KMS-11 (cell line): Measurements from ENCODE around the gene VSTM4.

Experiments used
- H2AFZ ChIP-seq: fragments of 200-600 bp; sonication (generic); 2 replicates; pipeline ENCODE4 v1.6.1; 2016; ENCODE audit warnings: antibody characterized with exemption, mixed run types, low read depth
- H3K27ac ChIP-seq: fragments of 200-600 bp; sonication (generic); 2 replicates; pipeline ENCODE4 v1.6.1; 2016; ENCODE audit warnings: mild to moderate bottlenecking, mixed run types
- H3K27me3 ChIP-seq: fragments of 200-600 bp; sonication (generic); 2 replicates; pipeline ENCODE4 v1.6.1; 2017; ENCODE audit warnings: mild to moderate bottlenecking, low read depth, mixed run types, moderate library complexity; ENCODE audit not compliant: insufficient read depth
- H3K36me3 ChIP-seq: fragments of 200-600 bp; sonication (generic); 2 replicates; pipeline ENCODE4 v1.6.1; 2017; ENCODE audit warnings: mild to moderate bottlenecking, mixed run types; ENCODE audit not compliant: insufficient read depth
- H3K4me1 ChIP-seq: fragments of 200-600 bp; sonication (generic); 2 replicates; pipeline ENCODE4 v1.6.1; 2016; ENCODE audit warnings: mild to moderate bottlenecking, low read depth, mixed run types; ENCODE audit not compliant: poor library complexity, severe bottlenecking
- H3K4me2 ChIP-seq: fragments of 200-600 bp; sonication (generic); 2 replicates; pipeline ENCODE4 v1.7.0; 2016; ENCODE audit warnings: mild to moderate bottlenecking, mixed run types
- H3K4me3 ChIP-seq: fragments of 200-600 bp; sonication (generic); IDR thresholded peaks from 2 replicates; pipeline ENCODE4 v1.6.1; 2017; ENCODE audit warnings: low read depth, low read length, mixed read lengths; ENCODE audit not compliant: insufficient read depth
- H3K79me2 ChIP-seq: fragments of 200-600 bp; sonication (generic); 2 replicates; pipeline ENCODE4 v1.6.1; 2016; ENCODE audit warnings: low read depth, mixed run types; ENCODE audit not compliant: insufficient read depth
- H3K9ac ChIP-seq: fragments of 200-600 bp; sonication (generic); 2 replicates; pipeline ENCODE4 v1.6.1; 2016; ENCODE audit warnings: mild to moderate bottlenecking, mixed run types
- H4K20me1 ChIP-seq: fragments of 200-600 bp; sonication (generic); 2 replicates; pipeline ENCODE4 v1.6.1; 2016; ENCODE audit warnings: mild to moderate bottlenecking, mixed run types; ENCODE audit not compliant: insufficient read depth
- CTCF ChIP-seq: fragments of 200-600 bp; sonication (generic); conservative IDR thresholded peaks from 2 replicates; pipeline ENCODE4 v1.6.1; 2017; ENCODE audit warnings: low read depth, mild to moderate bottlenecking, antibody characterized with exemption, low read length, moderate library complexity, mixed read lengths

VSTM4 gene

GRCh38 chr10:49158915-49159314 lies 43.6 kb upstream of the VSTM4 start:
- Histone ChIP-seq H3K79me2 (no peaks in the 10 kb centered on the region), H2AFZ (no peak overlapping the region), H3K27ac (no peak overlapping the region), H3K36me3 (no peaks in the 10 kb centered on the region), H4K20me1 (no peaks in the 10 kb centered on the region), H3K4me3 (no peak overlapping the region), H3K4me2 (no peak overlapping the region), H3K4me1 (no peaks in the 10 kb centered on the region), H3K27me3 (no peaks in the 10 kb centered on the region), H3K9ac (no peak overlapping the region)
- TF ChIP-seq CTCF: no peak

GRCh38 chr10:49158404-49158803 lies 43.1 kb upstream of the VSTM4 start:
- Histone ChIP-seq H3K4me1 (no peaks in the 10 kb centered on the region), H2AFZ (no peak overlapping the region), H3K9ac (no peak overlapping the region), H3K4me3 (no peak overlapping the region), H3K4me2 (no peak overlapping the region), H3K27ac (no peak overlapping the region), H3K36me3 (no peaks in the 10 kb centered on the region), H3K27me3 (no peaks in the 10 kb centered on the region), H4K20me1 (no peaks in the 10 kb centered on the region), H3K79me2 (no peaks in the 10 kb centered on the region)
- no peak for TF ChIP-seq CTCF

- Histone ChIP-seq H3K4me3 (no peak overlapping the region), H3K4me2 (no peak overlapping the region), H3K4me1 (no peaks in the 10 kb centered on the region), H3K36me3 (no peaks in the 10 kb centered on the region), H3K27ac (no peak overlapping the region), H3K79me2 (no peaks in the 10 kb centered on the region), H3K9ac (no peak overlapping the region), H4K20me1 (no peaks in the 10 kb centered on the region), H3K27me3 (no peaks in the 10 kb centered on the region), H2AFZ (no peak overlapping the region)
- TF ChIP-seq CTCF: no peak
These were observed 41.9 kb upstream of the VSTM4 start for GRCh38 chr10:49157229-49157628.

GRCh38 chr10:49154641-49155040 lies 39.3 kb upstream of the VSTM4 start:
- Histone ChIP-seq H3K27me3 (no peaks in the 10 kb centered on the region), H3K4me2 (no peak overlapping the region), H3K9ac (no peak overlapping the region), H2AFZ (no peak overlapping the region), H3K79me2 (no peaks in the 10 kb centered on the region), H3K4me3 (no peak overlapping the region), H4K20me1 (no peaks in the 10 kb centered on the region), H3K36me3 (no peaks in the 10 kb centered on the region), H3K4me1 (no peaks in the 10 kb centered on the region), H3K27ac (no peak overlapping the region)
- no peak for TF ChIP-seq CTCF

- no peak for TF ChIP-seq CTCF
- H3K79me2 ChIP-seq: no peaks in the 10 kb centered on the region
- H3K27ac ChIP-seq: no peak overlapping the region
- no peak overlapping the region for H3K4me2 ChIP-seq
- H3K9ac ChIP-seq: no peak overlapping the region
- H3K36me3 ChIP-seq: no peaks in the 10 kb centered on the region
- H3K4me3 ChIP-seq: no peak overlapping the region
- H3K27me3 ChIP-seq: no peaks in the 10 kb centered on the region
- H3K4me1 ChIP-seq: no peaks in the 10 kb centered on the region
- no peaks in the 10 kb centered on the region for H4K20me1 ChIP-seq
- no peak overlapping the region for H2AFZ ChIP-seq
These were observed 38.6 kb upstream of the VSTM4 start for GRCh38 chr10:49153971-49154370.
